RWPE2 (cell line): ENCODE measurements around the gene SCN5A.
A peak's percentile ranks its signal among the peaks of the same experiment; 100 is the strongest.

Experiments used
- ATAC-seq: fragments of 200-7000 bp; cut with Tn5 transposase; 3 replicates; pipeline ENCODE4 v1.9.1; 2021; ENCODE audit warnings: low read depth
- DNase-seq: peaks from one replicate; pipeline ENCODE4 v3.0.0-alpha.2; 2020; ENCODE audit warnings: low spot score
- H3K27ac ChIP-seq: fragments of 450-650 bp; 2 replicates; pipeline ENCODE4 v1.5.1; 2017; ENCODE audit warnings: mild to moderate bottlenecking; ENCODE audit not compliant: poor library complexity, severe bottlenecking
- H3K27me3 ChIP-seq: fragments of 250-450 bp; sonication (Bioruptor Pico); 2 replicates; pipeline ENCODE4 v1.5.1; 2021; ENCODE audit warnings: mild to moderate bottlenecking, moderate library complexity; ENCODE audit not compliant: insufficient read depth, poor library complexity, severe bottlenecking
- H3K36me3 ChIP-seq: fragments of 250-450 bp; sonication (Bioruptor Pico); 2 replicates; pipeline ENCODE4 v1.5.1; 2020; ENCODE audit warnings: low read depth, mild to moderate bottlenecking, moderate library complexity
- H3K4me1 ChIP-seq: fragments of 250-450 bp; sonication (Bioruptor Pico); 2 replicates; pipeline ENCODE4 v1.5.1; 2021; ENCODE audit warnings: mild to moderate bottlenecking, moderate library complexity; ENCODE audit not compliant: insufficient read depth, poor library complexity, severe bottlenecking
- H3K4me3 ChIP-seq: fragments of 250-450 bp; sonication (Bioruptor Pico); 2 replicates; pipeline ENCODE4 v1.5.1; 2021; ENCODE audit warnings: mild to moderate bottlenecking, moderate library complexity; ENCODE audit not compliant: severe bottlenecking
- H3K9me3 ChIP-seq: fragments of 250-450 bp; sonication (Bioruptor Pico); 2 replicates; pipeline ENCODE4 v1.5.1; 2021; ENCODE audit warnings: mild to moderate bottlenecking, moderate library complexity; ENCODE audit not compliant: severe bottlenecking
- TF ChIP-seq, protein P1 (sequence below): fragments of 450-650 bp; IDR thresholded peaks from one replicate; pipeline ENCODE4 v1.5.1; 2017; ENCODE audit warnings: mild to moderate bottlenecking, moderate library complexity; ENCODE audit not compliant: poor library complexity, severe bottlenecking

Gene SCN5A

DNA sequence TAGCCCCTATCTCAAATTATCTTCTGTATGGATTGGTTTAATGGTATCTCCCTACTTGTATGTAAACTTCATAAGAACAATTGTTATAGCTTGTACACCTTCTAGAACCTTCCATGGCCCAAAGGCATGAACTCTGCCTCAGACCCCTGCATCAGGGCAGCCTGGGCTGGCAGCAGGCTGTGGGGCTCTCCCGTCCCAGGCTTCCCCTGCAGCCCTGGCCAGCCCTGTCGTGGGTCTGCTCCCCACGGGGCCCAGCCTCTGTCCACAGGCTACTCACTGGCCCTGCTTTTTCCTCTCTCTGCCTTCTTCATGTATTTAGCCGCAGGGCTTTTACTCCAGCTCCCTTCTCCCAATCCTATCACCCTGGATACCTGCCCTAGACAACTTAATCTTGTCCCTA lies 4.4 kb downstream of the SCN5A start:
- H3K27me3 ChIP-seq, result peaks cover 18% of the 10 kb centered on the region
- no peak overlapping the region for H3K27ac ChIP-seq
- ATAC-seq, result no peak
- no peaks in the 10 kb centered on the region for H3K36me3 ChIP-seq
- TF ChIP-seq, protein P1, sequence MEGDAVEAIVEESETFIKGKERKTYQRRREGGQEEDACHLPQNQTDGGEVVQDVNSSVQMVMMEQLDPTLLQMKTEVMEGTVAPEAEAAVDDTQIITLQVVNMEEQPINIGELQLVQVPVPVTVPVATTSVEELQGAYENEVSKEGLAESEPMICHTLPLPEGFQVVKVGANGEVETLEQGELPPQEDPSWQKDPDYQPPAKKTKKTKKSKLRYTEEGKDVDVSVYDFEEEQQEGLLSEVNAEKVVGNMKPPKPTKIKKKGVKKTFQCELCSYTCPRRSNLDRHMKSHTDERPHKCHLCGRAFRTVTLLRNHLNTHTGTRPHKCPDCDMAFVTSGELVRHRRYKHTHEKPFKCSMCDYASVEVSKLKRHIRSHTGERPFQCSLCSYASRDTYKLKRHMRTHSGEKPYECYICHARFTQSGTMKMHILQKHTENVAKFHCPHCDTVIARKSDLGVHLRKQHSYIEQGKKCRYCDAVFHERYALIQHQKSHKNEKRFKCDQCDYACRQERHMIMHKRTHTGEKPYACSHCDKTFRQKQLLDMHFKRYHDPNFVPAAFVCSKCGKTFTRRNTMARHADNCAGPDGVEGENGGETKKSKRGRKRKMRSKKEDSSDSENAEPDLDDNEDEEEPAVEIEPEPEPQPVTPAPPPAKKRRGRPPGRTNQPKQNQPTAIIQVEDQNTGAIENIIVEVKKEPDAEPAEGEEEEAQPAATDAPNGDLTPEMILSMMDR, result no peak
- H3K4me3 ChIP-seq, result no peak overlapping the region
- no peaks in the 10 kb centered on the region for H3K9me3 ChIP-seq
- no peaks in the 10 kb centered on the region for H3K4me1 ChIP-seq
- DNase-seq, result no peak

DNA sequence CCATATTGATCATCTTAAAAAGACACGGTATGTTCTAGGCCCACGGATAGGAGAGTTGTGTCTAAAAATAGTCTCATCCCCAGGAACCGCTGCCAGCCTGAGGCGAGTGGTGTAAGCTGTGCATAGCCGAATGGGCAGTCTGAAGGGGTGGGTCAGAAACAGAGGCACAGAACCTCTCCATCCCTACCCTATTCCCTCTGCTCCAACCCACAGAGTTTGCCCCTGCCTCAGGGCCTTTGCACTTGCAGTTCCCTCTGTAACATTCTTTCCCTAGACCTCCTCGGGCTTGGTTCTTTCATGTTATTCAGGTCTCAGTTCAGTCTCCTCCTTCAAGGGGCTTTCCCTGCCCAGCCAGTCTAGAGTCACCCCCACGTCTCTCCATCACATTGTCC lies 4.8 kb downstream of the SCN5A start:
- TF ChIP-seq, protein P1, result no peak
- H3K4me1 ChIP-seq, result no peaks in the 10 kb centered on the region
- H3K27me3 ChIP-seq, result peaks cover 15% of the 10 kb centered on the region
- DNase-seq, result peak; percentile 9
- no peak overlapping the region for H3K27ac ChIP-seq
- no peak for ATAC-seq
- no peaks in the 10 kb centered on the region for H3K9me3 ChIP-seq
- H3K36me3 ChIP-seq, result no peaks in the 10 kb centered on the region
- H3K4me3 ChIP-seq, result no peak overlapping the region

DNA sequence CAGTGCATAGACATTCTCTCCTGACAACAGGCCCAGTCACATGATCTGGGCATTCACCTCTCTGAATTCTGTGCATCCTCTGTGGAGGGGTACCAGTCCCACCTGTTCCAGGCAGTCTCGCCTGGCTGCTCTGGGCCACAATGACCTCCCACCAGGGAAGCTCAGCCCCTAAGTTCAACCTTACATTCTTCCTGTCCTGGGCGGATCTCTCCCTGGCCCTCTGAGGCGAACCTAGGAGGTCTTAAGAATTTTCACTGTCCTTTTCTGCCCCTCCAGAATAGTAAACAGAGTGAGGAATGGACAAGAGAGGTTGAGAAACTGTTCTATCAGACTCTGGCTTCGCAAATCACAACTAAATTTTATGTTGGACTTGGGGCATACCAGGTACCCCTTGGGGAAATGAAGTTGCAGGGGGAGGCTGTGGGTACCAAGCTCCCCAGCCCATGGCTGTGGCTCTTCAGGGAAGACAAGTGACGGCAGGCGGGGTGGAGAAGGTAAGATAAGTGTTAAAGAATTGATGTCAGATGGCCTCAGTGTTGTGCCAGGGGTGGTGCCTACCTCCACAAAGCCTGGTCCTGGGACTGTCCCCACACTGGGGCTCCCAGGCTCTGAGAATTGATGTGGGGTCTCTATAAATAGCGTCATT lies 5.3 kb downstream of the SCN5A start:
- Histone ChIP-seq H3K4me1 (no peaks in the 10 kb centered on the region), H3K9me3 (no peaks in the 10 kb centered on the region), H3K36me3 (no peaks in the 10 kb centered on the region), H3K27me3 (peaks cover 13% of the 10 kb centered on the region), H3K4me3 (no peak overlapping the region), H3K27ac (no peak overlapping the region)
- DNase-seq, result peak; percentile 26
- TF ChIP-seq, protein P1, result no peak
- no peak for ATAC-seq

DNA sequence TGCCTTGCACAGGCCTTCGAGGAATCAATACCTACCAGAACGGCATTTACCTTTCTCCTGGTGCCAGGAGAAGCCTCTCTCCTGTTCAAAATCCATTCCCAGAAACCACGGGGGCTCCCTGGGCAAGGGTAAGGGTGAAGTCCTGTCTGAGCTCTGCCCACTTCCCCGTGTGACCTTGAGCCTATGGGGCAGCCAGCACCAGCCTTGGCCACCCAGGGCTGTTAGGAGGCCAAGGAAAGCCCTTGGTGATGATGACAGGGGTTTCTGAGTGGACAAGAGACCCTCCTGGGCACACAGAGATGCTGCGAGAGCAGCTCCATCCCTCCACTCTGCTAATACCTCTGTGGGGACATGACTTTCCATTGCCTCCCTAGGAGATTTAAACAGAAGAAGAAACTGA lies 5.9 kb downstream of the SCN5A start:
- H3K9me3 ChIP-seq, result no peaks in the 10 kb centered on the region
- no peaks in the 10 kb centered on the region for H3K36me3 ChIP-seq
- ATAC-seq (no peak), DNase-seq (peak; percentile 13)
- no peak overlapping the region for H3K4me3 ChIP-seq
- no peak overlapping the region for H3K27ac ChIP-seq
- TF ChIP-seq, protein P1, result no peak
- no peaks in the 10 kb centered on the region for H3K4me1 ChIP-seq
- H3K27me3 ChIP-seq, result peaks cover 8% of the 10 kb centered on the region

DNA sequence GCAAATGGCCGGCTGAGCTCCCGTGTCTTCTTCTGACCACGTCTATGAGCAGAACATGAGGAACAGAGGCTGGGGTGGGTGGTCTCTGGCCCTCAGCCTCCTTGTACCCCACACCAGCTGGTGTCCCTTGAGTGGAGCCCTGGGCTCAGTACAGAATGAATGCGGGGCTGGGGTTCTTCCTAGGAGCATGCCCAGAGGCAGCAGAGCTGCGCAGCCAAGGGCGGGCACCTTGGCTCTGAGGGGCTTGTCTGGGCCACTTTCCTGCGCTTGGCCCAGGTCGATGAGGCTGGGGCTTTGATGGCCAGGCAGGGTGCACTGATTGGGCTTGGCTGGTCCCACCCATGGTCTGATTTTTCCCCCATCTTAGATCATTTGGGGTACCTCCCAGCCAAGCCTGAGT lies 6.4 kb downstream of the SCN5A start:
- ATAC-seq, result no peak
- Histone ChIP-seq H3K4me3 (no peak overlapping the region), H3K4me1 (no peaks in the 10 kb centered on the region), H3K9me3 (no peaks in the 10 kb centered on the region), H3K27ac (no peak overlapping the region), H3K36me3 (no peaks in the 10 kb centered on the region), H3K27me3 (peaks cover 3% of the 10 kb centered on the region)
- DNase-seq, result peak; percentile 19
- TF ChIP-seq, protein P1, result no peak
